ENCODE measurements around the gene TMEM233. TPM values are rescaled to one million over a fixed set of nuclear protein-coding genes. Genes with fewer than 3 reads are reported as not detected.

TMEM233 gene
- total RNA-seq, 4 donors from 2014 or later = 0.31 to 0.57 TPM; not detected in 2

GRCh38 chr12:119630962-119631550 lies 37.5 kb downstream of the TMEM233 start:
- H3K36me3 ChIP-seq = no peaks in the 10 kb centered on the region
- H3K27ac ChIP-seq = no peak overlapping the region
- no peaks in the 10 kb centered on the region for H3K4me1 ChIP-seq
- ATAC-seq = no peak
- peaks cover 23% of the 10 kb centered on the region for H3K27me3 ChIP-seq
- no peaks in the 10 kb centered on the region for H3K9me3 ChIP-seq
- H3K4me3 ChIP-seq = no peak overlapping the region
- no CpG with 5 or more reads among the region's 1 CpG for WGBS, 2 donors (ENCODE audit: low coverage in 1 of 2)
- TF ChIP-seq POLR2A (IDR thresholded peaks at IDR 0.05) = no peak
- TF ChIP-seq, protein P1, sequence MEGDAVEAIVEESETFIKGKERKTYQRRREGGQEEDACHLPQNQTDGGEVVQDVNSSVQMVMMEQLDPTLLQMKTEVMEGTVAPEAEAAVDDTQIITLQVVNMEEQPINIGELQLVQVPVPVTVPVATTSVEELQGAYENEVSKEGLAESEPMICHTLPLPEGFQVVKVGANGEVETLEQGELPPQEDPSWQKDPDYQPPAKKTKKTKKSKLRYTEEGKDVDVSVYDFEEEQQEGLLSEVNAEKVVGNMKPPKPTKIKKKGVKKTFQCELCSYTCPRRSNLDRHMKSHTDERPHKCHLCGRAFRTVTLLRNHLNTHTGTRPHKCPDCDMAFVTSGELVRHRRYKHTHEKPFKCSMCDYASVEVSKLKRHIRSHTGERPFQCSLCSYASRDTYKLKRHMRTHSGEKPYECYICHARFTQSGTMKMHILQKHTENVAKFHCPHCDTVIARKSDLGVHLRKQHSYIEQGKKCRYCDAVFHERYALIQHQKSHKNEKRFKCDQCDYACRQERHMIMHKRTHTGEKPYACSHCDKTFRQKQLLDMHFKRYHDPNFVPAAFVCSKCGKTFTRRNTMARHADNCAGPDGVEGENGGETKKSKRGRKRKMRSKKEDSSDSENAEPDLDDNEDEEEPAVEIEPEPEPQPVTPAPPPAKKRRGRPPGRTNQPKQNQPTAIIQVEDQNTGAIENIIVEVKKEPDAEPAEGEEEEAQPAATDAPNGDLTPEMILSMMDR (IDR thresholded peaks at IDR 0.05) = no peak
- no peak for TF ChIP-seq POLR2AphosphoS5 (IDR thresholded peaks at IDR 0.05)
- no peak for TF ChIP-seq EP300 (IDR thresholded peaks at IDR 0.05)

GRCh38 chr12:119631930-119632678 lies 38.5 kb downstream of the TMEM233 start:
- H3K4me3 ChIP-seq = no peak overlapping the region
- H3K27ac ChIP-seq = no peak overlapping the region
- peaks cover 30% of the 10 kb centered on the region for H3K27me3 ChIP-seq
- H3K4me1 ChIP-seq = no peaks in the 10 kb centered on the region
- 87 to 92% methylated on average over 2 to 3 of the region's 4 CpGs for WGBS, 2 donors (ENCODE audit: low coverage in 1 of 2)
- no peaks in the 10 kb centered on the region for H3K9me3 ChIP-seq
- no peak for TF ChIP-seq POLR2A (IDR thresholded peaks at IDR 0.05)
- no peak for TF ChIP-seq EP300 (IDR thresholded peaks at IDR 0.05)
- TF ChIP-seq, protein P1 (IDR thresholded peaks at IDR 0.05) = no peak
- TF ChIP-seq POLR2AphosphoS5 (IDR thresholded peaks at IDR 0.05) = no peak
- no peaks in the 10 kb centered on the region for H3K36me3 ChIP-seq
- ATAC-seq = no peak

- Histone ChIP-seq H3K27me3 (peaks cover 31% of the 10 kb centered on the region), H3K36me3 (no peaks in the 10 kb centered on the region), H3K4me3 (no peak overlapping the region), H3K9me3 (no peaks in the 10 kb centered on the region), H3K4me1 (no peaks in the 10 kb centered on the region), H3K27ac (no peak overlapping the region)
- TF ChIP-seq EP300 (IDR thresholded peaks at IDR 0.05) = no peak
- WGBS, 2 donors (ENCODE audit: low coverage in 1 of 2) = 16 to 35% methylated on average over 6 of the region's 6 CpGs
- ATAC-seq = no peak
Observed at GRCh38 chr12:119634743-119635142, 41.2 kb downstream of the TMEM233 start.

DNA sequence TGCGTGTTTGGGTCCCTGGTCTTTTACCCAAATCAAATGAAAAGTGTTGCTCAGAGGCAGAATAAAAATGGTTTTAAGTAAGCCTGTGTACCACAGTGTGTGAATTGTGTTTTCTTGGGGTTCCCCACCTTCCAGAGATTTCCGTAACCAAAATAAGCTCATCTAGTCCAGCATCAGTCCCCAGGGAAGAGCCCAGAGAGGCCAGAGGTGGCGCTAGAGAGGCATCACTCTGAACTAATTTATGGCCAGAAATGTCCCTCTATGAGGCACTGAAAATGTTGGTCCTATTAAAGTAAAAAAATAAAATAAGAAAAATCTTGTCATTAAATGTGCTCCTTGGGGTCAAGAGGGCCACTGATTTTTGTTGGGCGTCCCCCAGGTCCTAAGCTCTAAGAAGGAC lies 49.4 kb downstream of the TMEM233 start:
- Histone ChIP-seq H3K36me3 (no peaks in the 10 kb centered on the region), H3K4me1 (no peaks in the 10 kb centered on the region), H3K27ac (no peak overlapping the region), H3K27me3 (peaks cover 17% of the 10 kb centered on the region), H3K9me3 (no peaks in the 10 kb centered on the region), H3K4me3 (no peak overlapping the region)
- no peak for TF ChIP-seq POLR2A (IDR thresholded peaks at IDR 0.05)
- no peak for ATAC-seq
- WGBS, 2 donors (ENCODE audit: low coverage in 1 of 2) = 55 to 56% methylated on average over 3 to 4 of the region's 4 CpGs

GRCh38 chr12:119644930-119645329 lies 51.4 kb downstream of the TMEM233 start:
- Histone ChIP-seq H3K4me1 (no peaks in the 10 kb centered on the region), H3K27me3 (peaks cover 17% of the 10 kb centered on the region), H3K4me3 (no peak overlapping the region), H3K27ac (no peak overlapping the region), H3K9me3 (no peaks in the 10 kb centered on the region), H3K36me3 (no peaks in the 10 kb centered on the region)
- TF ChIP-seq POLR2A (IDR thresholded peaks at IDR 0.05) (no peak), EP300 (IDR thresholded peaks at IDR 0.05) (no peak), POLR2AphosphoS5 (IDR thresholded peaks at IDR 0.05) (no peak)
- TF ChIP-seq, protein P1 (IDR thresholded peaks at IDR 0.05) = no peak
- WGBS, 2 donors (ENCODE audit: low coverage in 1 of 2) = 80% methylated on average over 2 of the region's 3 CpGs; no CpG with 5 or more reads in 1 of the 2 donors
- no peak for ATAC-seq

DNA sequence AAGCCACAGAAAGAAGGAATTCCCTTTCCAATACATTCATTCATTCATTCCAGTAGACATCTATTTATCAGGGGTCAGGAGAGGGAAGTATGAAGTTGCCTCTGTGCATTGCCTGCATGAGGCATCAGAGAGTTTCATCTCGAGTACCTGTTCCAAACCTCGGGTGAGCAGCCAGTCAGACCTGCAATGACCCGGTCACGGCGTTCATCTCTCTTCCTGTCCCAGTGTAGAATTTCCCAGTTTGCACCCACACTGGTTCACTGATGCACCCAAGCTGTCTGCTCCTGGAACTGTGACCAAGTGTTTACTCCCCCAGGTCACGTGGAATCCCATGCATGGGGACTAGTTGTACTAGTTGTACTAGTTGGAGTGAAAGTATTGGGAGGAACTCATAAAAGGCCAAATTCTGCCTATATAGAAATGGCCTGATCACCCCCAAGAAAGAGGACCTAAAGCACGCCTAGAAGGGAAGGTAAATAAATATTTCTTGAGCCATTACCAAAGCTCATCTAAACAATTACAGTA lies 52.0 kb downstream of the TMEM233 start:
- peaks cover 12% of the 10 kb centered on the region for H3K27me3 ChIP-seq
- TF ChIP-seq POLR2AphosphoS5 (IDR thresholded peaks at IDR 0.05) (no peak), EP300 (IDR thresholded peaks at IDR 0.05) (no peak), POLR2A (IDR thresholded peaks at IDR 0.05) (no peak)
- TF ChIP-seq, protein P1 (IDR thresholded peaks at IDR 0.05) = no peak
- no peak overlapping the region for H3K4me3 ChIP-seq
- H3K9me3 ChIP-seq = no peaks in the 10 kb centered on the region
- no peak overlapping the region for H3K27ac ChIP-seq
- H3K36me3 ChIP-seq = no peaks in the 10 kb centered on the region
- no peaks in the 10 kb centered on the region for H3K4me1 ChIP-seq
- no peak for ATAC-seq
- 74 to 86% methylated on average over 6 of the region's 7 CpGs for WGBS, 2 donors (ENCODE audit: low coverage in 1 of 2)
